GM12891 (cell line): Measurements from ENCODE around the gene FA2H.

Source experiments
- POLR2A ChIP-seq: IDR thresholded peaks from 2 replicates; pipeline ENCODE4 v1.6.1; 2011; ENCODE audit warnings: low read depth, low read length, control low read depth
- POLR2AphosphoS5 ChIP-seq: IDR thresholded peaks from 2 replicates; pipeline ENCODE4 v1.6.1; 2011; ENCODE audit warnings: low read depth, low read length, control low read depth
- POU2F2 ChIP-seq: IDR thresholded peaks from 2 replicates; pipeline ENCODE4 v1.6.1; 2011; ENCODE audit warnings: low read depth, mild to moderate bottlenecking, control low read depth, low read length, moderate library complexity
- SPI1 ChIP-seq: IDR thresholded peaks from 2 replicates; pipeline ENCODE4 v1.6.1; 2011; ENCODE audit warnings: low read depth, low read length, control low read depth
- TAF1 ChIP-seq: IDR thresholded peaks from 2 replicates; pipeline ENCODE4 v1.6.1; 2011; ENCODE audit warnings: low read depth, low read length, control low read depth

DNA sequence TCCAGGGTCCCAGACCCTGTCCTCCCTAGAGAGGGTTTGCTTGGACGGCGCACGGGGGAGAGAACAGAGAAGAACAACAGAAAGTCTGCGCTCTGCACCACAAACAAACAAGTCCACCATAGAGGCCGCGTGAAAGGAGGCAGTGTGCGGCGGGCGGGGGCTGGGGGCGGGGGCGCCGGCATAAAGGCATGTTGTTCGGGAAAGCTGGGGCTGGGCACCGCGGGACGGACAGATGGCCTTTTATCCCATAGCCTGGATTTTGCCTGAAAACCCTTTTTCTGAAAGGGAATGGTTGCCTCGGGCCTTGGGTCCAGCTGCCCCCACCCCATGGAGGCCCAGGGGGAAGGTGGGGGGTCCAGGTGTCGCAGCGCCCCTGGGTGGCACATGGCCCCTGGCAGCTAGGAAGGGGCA, 26.0 kb downstream of the FA2H start:
- TF ChIP-seq POLR2A (no peak), POLR2AphosphoS5 (no peak), SPI1 (no peak), POU2F2 (no peak), TAF1 (no peak)
